Neural cell (in vitro differentiated cells): Measurements from ENCODE around the gene FOXL1.

Source experiments
- EP300 ChIP-seq: fragments of 450-650 bp; conservative IDR thresholded peaks from 2 replicates; pipeline ENCODE4 v1.6.1; 2014; ENCODE audit warnings: antibody characterized with exemption, mild to moderate bottlenecking, moderate library complexity; ENCODE audit not compliant: poor library complexity, severe bottlenecking
- EZH2 ChIP-seq: fragments of 200-600, 300-800 bp; shearing (Covaris generic), sonication (generic); IDR thresholded peaks from 2 replicates; pipeline ENCODE4 v1.6.1; 2014; ENCODE audit warnings: antibody characterized with exemption, low read length, borderline replicate concordance, mild to moderate bottlenecking; ENCODE audit not compliant: insufficient read depth, poor library complexity, severe bottlenecking
- POLR2AphosphoS5 ChIP-seq: IDR thresholded peaks from 2 replicates; pipeline ENCODE4 v1.6.1; 2012
- TAF1 ChIP-seq: IDR thresholded peaks from 2 replicates; pipeline ENCODE4 v1.6.1; 2012; ENCODE audit warnings: low read depth
- TF ChIP-seq, protein P1 (sequence below): fragments of 450-650 bp; IDR thresholded peaks from 2 replicates; pipeline ENCODE4 v1.5.1; 2014; ENCODE audit warnings: antibody characterized with exemption, mild to moderate bottlenecking, moderate library complexity; ENCODE audit not compliant: poor library complexity, severe bottlenecking

DNA sequence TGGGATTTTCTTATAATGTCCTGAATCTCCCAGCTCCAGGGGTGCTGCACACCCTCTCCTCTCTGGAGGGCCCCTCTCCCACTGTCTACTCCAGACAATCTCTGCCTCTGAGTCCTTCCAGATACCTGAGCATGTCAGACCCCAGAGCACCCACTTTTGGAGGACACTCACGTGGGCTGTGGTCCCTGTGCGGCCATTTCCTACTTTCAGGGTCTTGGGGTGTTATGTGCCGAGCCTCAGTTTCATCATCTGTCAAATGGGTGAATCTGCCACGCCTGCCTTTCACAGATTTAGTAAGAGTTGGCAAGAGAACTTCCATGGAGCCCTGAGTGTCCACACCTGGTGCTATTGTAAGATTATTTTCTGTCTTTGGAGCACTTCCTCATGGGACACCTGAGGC is 3.7 kb upstream of the FOXL1 start:
- TF ChIP-seq EZH2 = no peak
- TF ChIP-seq EP300 = no peak
- TF ChIP-seq TAF1 = no peak
- no peak for TF ChIP-seq POLR2AphosphoS5
- TF ChIP-seq, protein P1, sequence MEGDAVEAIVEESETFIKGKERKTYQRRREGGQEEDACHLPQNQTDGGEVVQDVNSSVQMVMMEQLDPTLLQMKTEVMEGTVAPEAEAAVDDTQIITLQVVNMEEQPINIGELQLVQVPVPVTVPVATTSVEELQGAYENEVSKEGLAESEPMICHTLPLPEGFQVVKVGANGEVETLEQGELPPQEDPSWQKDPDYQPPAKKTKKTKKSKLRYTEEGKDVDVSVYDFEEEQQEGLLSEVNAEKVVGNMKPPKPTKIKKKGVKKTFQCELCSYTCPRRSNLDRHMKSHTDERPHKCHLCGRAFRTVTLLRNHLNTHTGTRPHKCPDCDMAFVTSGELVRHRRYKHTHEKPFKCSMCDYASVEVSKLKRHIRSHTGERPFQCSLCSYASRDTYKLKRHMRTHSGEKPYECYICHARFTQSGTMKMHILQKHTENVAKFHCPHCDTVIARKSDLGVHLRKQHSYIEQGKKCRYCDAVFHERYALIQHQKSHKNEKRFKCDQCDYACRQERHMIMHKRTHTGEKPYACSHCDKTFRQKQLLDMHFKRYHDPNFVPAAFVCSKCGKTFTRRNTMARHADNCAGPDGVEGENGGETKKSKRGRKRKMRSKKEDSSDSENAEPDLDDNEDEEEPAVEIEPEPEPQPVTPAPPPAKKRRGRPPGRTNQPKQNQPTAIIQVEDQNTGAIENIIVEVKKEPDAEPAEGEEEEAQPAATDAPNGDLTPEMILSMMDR = no peak
